Occipital lobe (tissue), 2 donors: ENCODE data around the gene TECPR1. TPM values are rescaled to one million over a fixed set of nuclear protein-coding genes. Genes with fewer than 3 reads are reported as not detected.

Experiments
- DNase-seq: peaks from one replicate; lab custom pipeline; 2025; lab: John Stamatoyannopoulos, UW
- total RNA-seq: library from RNA; depleted of rRNA; stranded (reverse); fragments of >200 nt; gene quantifications from one replicate; pipeline ENCODE4 v1.2.3, GENCODE V29; 2014

Gene TECPR1
- total RNA-seq = 41.5 TPM

GRCh38 chr7:98251601-98252424, at the start of gene TECPR1:
Gene TECPR1, minus strand, starts transcription at chr7:98252232. Its CDS starts 6,086 bp downstream, at chr7:98246146.
- peak; percentile 94 for DNase-seq

GRCh38 chr7:98300595-98301372, 48.8 kb upstream of the TECPR1 start:
- DNase-seq = no peak

- DNase-seq = no peak
Measured at GRCh38 chr7:98297626-98298286, 45.7 kb upstream of the TECPR1 start.

- DNase-seq = no peak
Measured at GRCh38 chr7:98296833-98297232, 44.8 kb upstream of the TECPR1 start.

- no peak for DNase-seq
Measured at GRCh38 chr7:98295467-98296192, 43.6 kb upstream of the TECPR1 start.

- DNase-seq = no peak
Measured at GRCh38 chr7:98294798-98295382, 42.9 kb upstream of the TECPR1 start.

- DNase-seq = no peak
Measured at GRCh38 chr7:98294326-98294725, 42.3 kb upstream of the TECPR1 start.

GRCh38 chr7:98293746-98294145, 41.7 kb upstream of the TECPR1 start:
- no peak for DNase-seq

- DNase-seq = no peak
Measured at GRCh38 chr7:98293265-98293664, 41.2 kb upstream of the TECPR1 start.

- no peak for DNase-seq
Measured at GRCh38 chr7:98291717-98292116, 39.7 kb upstream of the TECPR1 start.

- no peak for DNase-seq
Measured at GRCh38 chr7:98289333-98289875, 37.4 kb upstream of the TECPR1 start.

GRCh38 chr7:98288064-98288823, 36.2 kb upstream of the TECPR1 start:
- no peak for DNase-seq

GRCh38 chr7:98287486-98287959, 35.5 kb upstream of the TECPR1 start:
- no peak for DNase-seq

GRCh38 chr7:98286701-98287485, 34.9 kb upstream of the TECPR1 start:
- DNase-seq = no peak

GRCh38 chr7:98286093-98286539, 34.1 kb upstream of the TECPR1 start:
- peak; percentile 21 for DNase-seq

GRCh38 chr7:98285157-98286092, 33.4 kb upstream of the TECPR1 start:
- DNase-seq = no peak

GRCh38 chr7:98284335-98285036, 32.5 kb upstream of the TECPR1 start:
- DNase-seq = peak; percentile 21
